GM23338 (cell line): ENCODE results near the gene MAMSTR. TPM values are rescaled to one million over a fixed set of nuclear protein-coding genes. Genes with fewer than 3 reads are reported as not detected.

ENCODE experiments used
- ATAC-seq: fragments of 200-7000 bp; cut with Tn5 transposase; 3 replicates; pipeline ENCODE4 v1.9.1; 2020
- DNase-seq: peaks from one replicate; pipeline ENCODE4 v3.0.0-alpha.2; 2015; ENCODE audit warnings: low spot score
- H2AFZ ChIP-seq: fragments of 200-600 bp; sonication (generic); 2 replicates; pipeline ENCODE4 v1.8.0; 2016; ENCODE audit warnings: antibody characterized with exemption, mild to moderate bottlenecking, moderate library complexity
- H3F3A ChIP-seq: fragments of 200-600 bp; sonication (generic); replicated peaks from 2 replicates; pipeline ENCODE4 v1.8.0; 2017; ENCODE audit warnings: antibody characterized with exemption, mixed run types, low read depth
- H3K27ac ChIP-seq: fragments of 200-600 bp; sonication (generic); 2 replicates; pipeline ENCODE4 v1.6.1; 2016; ENCODE audit warnings: low read depth
- H3K27me3 ChIP-seq: fragments of 200-600 bp; sonication (generic); 2 replicates; pipeline ENCODE4 v1.8.0; 2016; ENCODE audit warnings: mild to moderate bottlenecking, mixed run types, moderate library complexity; ENCODE audit not compliant: insufficient read depth
- H3K36me3 ChIP-seq: fragments of 200-600 bp; sonication (generic); 2 replicates; pipeline ENCODE4 v1.8.0; 2016; ENCODE audit warnings: mild to moderate bottlenecking; ENCODE audit not compliant: insufficient read depth
- H3K4me1 ChIP-seq: fragments of 200-600 bp; sonication (generic); 2 replicates; pipeline ENCODE4 v1.8.0; 2016; ENCODE audit warnings: mild to moderate bottlenecking, moderate library complexity; ENCODE audit not compliant: insufficient read depth
- H3K4me2 ChIP-seq: fragments of 200-600 bp; sonication (generic); 2 replicates; pipeline ENCODE4 v1.7.1; 2017; ENCODE audit warnings: mixed run types
- H3K4me3 ChIP-seq: fragments of 200-600 bp; sonication (generic); 2 replicates; pipeline ENCODE4 v1.6.1; 2016; ENCODE audit warnings: mixed run types
- H3K79me2 ChIP-seq: fragments of 200-600 bp; sonication (generic); replicated peaks from 2 replicates; pipeline ENCODE4 v1.8.0; 2017; ENCODE audit warnings: mild to moderate bottlenecking; ENCODE audit not compliant: insufficient read depth
- H3K9me2 ChIP-seq: fragments of 200-600 bp; sonication (generic); 2 replicates; pipeline ENCODE4 v1.8.0; 2017; ENCODE audit not compliant: insufficient read depth
- H4K20me1 ChIP-seq: fragments of 200-600 bp; sonication (generic); replicated peaks from 2 replicates; pipeline ENCODE4 v1.8.0; 2017; ENCODE audit warnings: mild to moderate bottlenecking; ENCODE audit not compliant: insufficient read depth
- H3K27ac Mint-ChIP-seq: 2 replicates; pipeline ENCODE4 v1.8.0; 2020; ENCODE audit warnings: inconsistent platforms, mild to moderate bottlenecking, moderate library complexity, mixed read lengths
- H3K27me3 Mint-ChIP-seq: 3 replicates; pipeline ENCODE4 v1.8.0; 2022; ENCODE audit warnings: low read depth, mild to moderate bottlenecking, moderate library complexity, mixed read lengths, inconsistent platforms; ENCODE audit not compliant: insufficient read depth, poor library complexity
- H3K36me3 Mint-ChIP-seq: 3 replicates; pipeline ENCODE4 v1.8.0; 2021; ENCODE audit warnings: low read depth, mild to moderate bottlenecking, inconsistent platforms, moderate library complexity, mixed read lengths
- H3K4me1 Mint-ChIP-seq: 3 replicates; pipeline ENCODE4 v1.8.0; 2020; ENCODE audit warnings: mild to moderate bottlenecking, inconsistent platforms, mixed read lengths
- H3K4me3 Mint-ChIP-seq: 3 replicates; pipeline ENCODE4 v1.8.0; 2021; ENCODE audit warnings: moderate library complexity, mild to moderate bottlenecking, inconsistent platforms, mixed read lengths
- H3K9me3 Mint-ChIP-seq: 3 replicates; pipeline ENCODE4 v1.8.0; 2020; ENCODE audit warnings: moderate library complexity, mild to moderate bottlenecking, inconsistent platforms, mixed read lengths
- CREB1 ChIP-seq: fragments of 250-450 bp; sonication (Bioruptor Pico); IDR thresholded peaks from 2 replicates; pipeline ENCODE4 v1.5.0; 2020; ENCODE audit warnings: low read depth, mild to moderate bottlenecking, moderate library complexity
- ETS1 ChIP-seq: IDR thresholded peaks from 2 replicates; pipeline ENCODE4 v1.6.1; 2016; ENCODE audit warnings: antibody characterized with exemption
- EZH2 ChIP-seq: fragments of 200-600 bp; sonication (generic); IDR thresholded peaks from one replicate; pipeline ENCODE4 v1.8.0; 2017; ENCODE audit warnings: antibody characterized with exemption, mild to moderate bottlenecking, low read depth; ENCODE audit not compliant: unreplicated experiment
- EZH2phosphoT487 ChIP-seq: fragments of 200-600 bp; sonication (generic); IDR thresholded peaks from one replicate; pipeline ENCODE4 v1.8.1; 2018; ENCODE audit warnings: antibody characterized with exemption; ENCODE audit not compliant: unreplicated experiment
- JUNB ChIP-seq: IDR thresholded peaks from one replicate; pipeline ENCODE4 v1.6.1; 2016; ENCODE audit warnings: antibody characterized with exemption; ENCODE audit not compliant: unreplicated experiment
- NANOG ChIP-seq: IDR thresholded peaks from 2 replicates; pipeline ENCODE4 v1.6.1; 2016; ENCODE audit warnings: antibody characterized with exemption, borderline replicate concordance
- POLR2AphosphoS5 ChIP-seq: IDR thresholded peaks from 2 replicates; pipeline ENCODE4 v1.6.1; 2016; ENCODE audit warnings: antibody characterized with exemption, low read depth
- REST ChIP-seq: IDR thresholded peaks from one replicate; pipeline ENCODE4 v1.6.1; 2018; ENCODE audit warnings: antibody characterized with exemption; ENCODE audit not compliant: unreplicated experiment
- STAT1 ChIP-seq: IDR thresholded peaks from one replicate; pipeline ENCODE4 v1.6.1; 2016; ENCODE audit warnings: antibody characterized with exemption; ENCODE audit not compliant: unreplicated experiment
- ZNF114 ChIP-seq: fragments of 250-450 bp; sonication (Bioruptor Pico); IDR thresholded peaks from 2 replicates; pipeline ENCODE4 v1.5.0; 2020; ENCODE audit warnings: mild to moderate bottlenecking, moderate library complexity
- ZNF331 ChIP-seq: fragments of 250-450 bp; sonication (Bioruptor Pico); IDR thresholded peaks from 2 replicates; pipeline ENCODE4 v1.5.0; 2020; ENCODE audit warnings: low read depth, mild to moderate bottlenecking, moderate library complexity
- ZNF462 ChIP-seq: fragments of 250-450 bp; sonication (Bioruptor Pico); IDR thresholded peaks from 2 replicates; pipeline ENCODE4 v1.5.0; 2020; ENCODE audit warnings: mild to moderate bottlenecking, moderate library complexity
- polyA plus RNA-seq: library from polyadenylated mRNA; unstranded; fragments of >200 nt; fragmentation: Nextera tagmentation; extraction: Ambion mirVana; gene quantifications from 2 replicates; pipeline ENCODE4 v1.2.1, GENCODE V29; 2016
- total RNA-seq: library from RNA; depleted of rRNA; stranded (reverse); fragments of >200 nt; shearing (Covaris generic); gene quantifications from 2 replicates; pipeline ENCODE4 v1.2.3, GENCODE V29; 2014
- TF ChIP-seq, protein P1 (sequence below), 2 experiments: fragments of 200-600 bp in 1 of 2; sonication (generic) in 1 of 2; conservative IDR thresholded peaks; 2 replicates each; pipeline versions ENCODE4 v1.5.1 to v1.6.1; 2016 to 2017; ENCODE audit warnings: antibody characterized with exemption in 2 of 2, low read depth in 2 of 2, mild to moderate bottlenecking in 2 of 2, moderate library complexity in 1 of 2

The MAMSTR gene
- total and polyA plus RNA-seq, 2 experiments from 2014 or later: 1.9 to 2.0 TPM

DNA sequence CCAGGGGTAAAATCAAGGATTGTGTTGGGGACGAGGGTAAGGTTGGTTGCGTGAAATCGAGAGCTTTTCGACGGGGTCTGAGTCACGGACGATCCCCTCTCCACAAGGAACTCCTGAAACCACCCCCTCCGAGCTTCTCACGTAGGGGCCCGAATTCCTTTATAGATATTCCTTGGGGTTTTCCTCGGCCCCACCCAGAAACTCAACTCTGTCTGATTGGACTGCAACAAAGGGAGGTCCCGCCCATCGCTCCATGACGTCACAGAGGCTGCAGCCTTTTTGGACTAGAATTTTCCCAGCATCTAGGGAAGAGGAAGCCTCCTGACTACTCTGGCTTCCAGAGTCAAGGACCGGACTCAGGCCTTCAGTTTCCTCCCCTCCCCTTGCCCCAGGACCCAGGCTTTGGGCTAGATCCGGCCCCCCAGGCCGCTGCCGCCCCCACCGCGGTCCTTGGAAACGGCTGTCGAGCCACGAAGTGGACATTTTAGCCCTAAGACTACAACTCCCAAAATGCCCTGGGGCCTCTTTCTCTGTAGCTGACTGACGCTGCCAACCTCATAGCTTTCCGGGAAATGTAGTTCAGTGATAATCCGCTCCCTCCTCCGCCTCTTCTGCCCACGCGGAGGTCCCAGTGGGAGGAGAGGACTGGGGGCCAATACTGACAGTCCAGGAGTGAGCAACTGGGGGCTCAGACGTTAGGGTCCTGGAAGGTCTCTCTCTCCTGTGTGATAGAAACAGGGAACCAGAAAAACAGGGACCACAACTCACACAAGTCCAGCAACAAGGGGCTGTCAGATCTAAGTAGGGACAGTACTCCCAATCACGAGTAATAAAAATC, 27.4 kb upstream of the MAMSTR start, which contains the start of gene IZUMO1:
Gene IZUMO1, minus strand, starts transcription at position 172 of the 838 bp plus-strand sequence. CDS start 1,050 bp downstream, outside the sequence.
- H3K36me3 ChIP-seq: 0 out of 2 replicates have a peak, but pooled peaks cover 6% of the 10 kb centered on the region
- no peak for TF ChIP-seq EZH2phosphoT487
- no peak for TF ChIP-seq REST
- no peak for TF ChIP-seq NANOG
- TF ChIP-seq, protein P1, sequence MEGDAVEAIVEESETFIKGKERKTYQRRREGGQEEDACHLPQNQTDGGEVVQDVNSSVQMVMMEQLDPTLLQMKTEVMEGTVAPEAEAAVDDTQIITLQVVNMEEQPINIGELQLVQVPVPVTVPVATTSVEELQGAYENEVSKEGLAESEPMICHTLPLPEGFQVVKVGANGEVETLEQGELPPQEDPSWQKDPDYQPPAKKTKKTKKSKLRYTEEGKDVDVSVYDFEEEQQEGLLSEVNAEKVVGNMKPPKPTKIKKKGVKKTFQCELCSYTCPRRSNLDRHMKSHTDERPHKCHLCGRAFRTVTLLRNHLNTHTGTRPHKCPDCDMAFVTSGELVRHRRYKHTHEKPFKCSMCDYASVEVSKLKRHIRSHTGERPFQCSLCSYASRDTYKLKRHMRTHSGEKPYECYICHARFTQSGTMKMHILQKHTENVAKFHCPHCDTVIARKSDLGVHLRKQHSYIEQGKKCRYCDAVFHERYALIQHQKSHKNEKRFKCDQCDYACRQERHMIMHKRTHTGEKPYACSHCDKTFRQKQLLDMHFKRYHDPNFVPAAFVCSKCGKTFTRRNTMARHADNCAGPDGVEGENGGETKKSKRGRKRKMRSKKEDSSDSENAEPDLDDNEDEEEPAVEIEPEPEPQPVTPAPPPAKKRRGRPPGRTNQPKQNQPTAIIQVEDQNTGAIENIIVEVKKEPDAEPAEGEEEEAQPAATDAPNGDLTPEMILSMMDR (conservative IDR thresholded peaks at IDR 0.05; ENCODE audit: low read depth in 2 of 2): no peak
- no peak for TF ChIP-seq JUNB
- no peak for TF ChIP-seq ZNF331
- TF ChIP-seq ETS1: peak; percentile 97
- TF ChIP-seq STAT1: no peak
- no peak for TF ChIP-seq ZNF114 (CRISPR knock-in tag)
- TF ChIP-seq ZNF462: no peak
- TF ChIP-seq CREB1 (CRISPR knock-in tag): peak; percentile 97
- TF ChIP-seq POLR2AphosphoS5: peak; percentile 70
- no peak for TF ChIP-seq EZH2
- Mint-ChIP-seq H3K27me3 (peaks cover 24% of the 10 kb centered on the region), H3K9me3 (no peaks in the 10 kb centered on the region; the same call in 2 of the 3 replicates), H3K4me3 (peak within 1 kb of the TSS; percentile 68), H3K27ac (peak within 1 kb of the TSS; percentile 94), H3K4me1 (peaks cover 26% of the 10 kb centered on the region), H3K36me3 (peaks cover 41% of the 10 kb centered on the region)
- H3K4me3 ChIP-seq: peak within 1 kb of the TSS; percentile 56
- peaks cover 33% of the 10 kb centered on the region for H3K79me2 ChIP-seq
- H3F3A ChIP-seq: peaks cover 12% of the 10 kb centered on the region; the same call in 1 of the 2 replicates
- peak within 1 kb of the TSS; percentile 81 for H3K27ac ChIP-seq
- peak; percentile 97 for DNase-seq
- peaks cover 19% of the 10 kb centered on the region for H3K4me1 ChIP-seq
- H4K20me1 ChIP-seq: peaks cover 11% of the 10 kb centered on the region; the same call in 1 of the 2 replicates
- no peak within 1 kb of the TSS for H2AFZ ChIP-seq
- peak; percentile 78 for ATAC-seq
- no peaks in the 10 kb centered on the region for H3K27me3 ChIP-seq
- no peaks in the 10 kb centered on the region for H3K9me2 ChIP-seq
- peak within 1 kb of the TSS; percentile 70 for H3K4me2 ChIP-seq
